Measurements from ENCODE around the gene TMEM238L.

Gene TMEM238L

GRCh38 chr17:10803350-10803749 lies 549 bp downstream of the TMEM238L start:
- no peak for DNase-seq

- DNase-seq: no peak
Observed at GRCh38 chr17:10802496-10803284, 1.2 kb downstream of the TMEM238L start.

GRCh38 chr17:10799407-10799806 lies 4.5 kb downstream of the TMEM238L start:
- DNase-seq: no peak

- no peak for DNase-seq
Observed at GRCh38 chr17:10798910-10799309, 5.0 kb downstream of the TMEM238L start.

- peak; percentile 35 for DNase-seq
Observed at GRCh38 chr17:10798332-10798749, 5.6 kb downstream of the TMEM238L start.

- no peak for DNase-seq
Observed at GRCh38 chr17:10797476-10798328, 6.2 kb downstream of the TMEM238L start.

GRCh38 chr17:10793816-10794215 lies 10.1 kb downstream of the TMEM238L start:
- no peak for DNase-seq

- no peak for DNase-seq
Observed at GRCh38 chr17:10793256-10793655, 10.6 kb downstream of the TMEM238L start.

GRCh38 chr17:10792151-10792550 lies 11.7 kb downstream of the TMEM238L start:
- no peak for DNase-seq

- DNase-seq: peak; percentile 77
Observed at GRCh38 chr17:10790491-10791401, 13.2 kb downstream of the TMEM238L start.

- DNase-seq: no peak
Observed at GRCh38 chr17:10789694-10790271, 14.1 kb downstream of the TMEM238L start.

- no peak for DNase-seq
Observed at GRCh38 chr17:10787306-10788045, 16.4 kb downstream of the TMEM238L start.

- no peak for DNase-seq
Observed at GRCh38 chr17:10785295-10785694, 18.6 kb downstream of the TMEM238L start.

- DNase-seq: no peak
Observed at GRCh38 chr17:10779609-10780008, 24.3 kb downstream of the TMEM238L start.

GRCh38 chr17:10777890-10778289 lies 26.0 kb downstream of the TMEM238L start:
- no peak for DNase-seq

- DNase-seq: no peak
Observed at GRCh38 chr17:10777131-10777807, 26.6 kb downstream of the TMEM238L start.

- no peak for DNase-seq
Observed at GRCh38 chr17:10776381-10776780, 27.5 kb downstream of the TMEM238L start.

GRCh38 chr17:10775740-10776356 lies 28.1 kb downstream of the TMEM238L start:
- no peak for DNase-seq

- no peak for DNase-seq
Observed at GRCh38 chr17:10775058-10775457, 28.8 kb downstream of the TMEM238L start.

GRCh38 chr17:10773391-10773790 lies 30.5 kb downstream of the TMEM238L start:
- DNase-seq: no peak

Measured in right hindlimb (tissue), 1 donor.